Liver (tissue), 3 donors: ENCODE results near the gene SLC12A6.

Experiments used
- EGR1 ChIP-seq, 2 donors: IDR thresholded peaks; 2 replicates each; pipeline ENCODE4 v1.6.1; 2016 to 2018; ENCODE audit warnings: antibody characterized with exemption in 2 of 2, low read depth in 2 of 2
- SP1 ChIP-seq: IDR thresholded peaks from 2 replicates; pipeline ENCODE4 v1.6.1; 2018; ENCODE audit warnings: antibody characterized with exemption, mild to moderate bottlenecking
- TF ChIP-seq, protein P1 (sequence below): fragments of 150-350 bp; IDR thresholded peaks from 2 replicates; pipeline ENCODE4 v1.5.1; 2017; ENCODE audit warnings: improper control_type of control experiment, low read depth, low read length; ENCODE audit not compliant: missing input control
- TF ChIP-seq, protein P2 (sequence below): IDR thresholded peaks from 2 replicates; pipeline ENCODE4 v1.6.1; 2016; ENCODE audit warnings: antibody characterized with exemption, mild to moderate bottlenecking
- donor health status: healthy.
- donor health status: healthy.

DNA sequence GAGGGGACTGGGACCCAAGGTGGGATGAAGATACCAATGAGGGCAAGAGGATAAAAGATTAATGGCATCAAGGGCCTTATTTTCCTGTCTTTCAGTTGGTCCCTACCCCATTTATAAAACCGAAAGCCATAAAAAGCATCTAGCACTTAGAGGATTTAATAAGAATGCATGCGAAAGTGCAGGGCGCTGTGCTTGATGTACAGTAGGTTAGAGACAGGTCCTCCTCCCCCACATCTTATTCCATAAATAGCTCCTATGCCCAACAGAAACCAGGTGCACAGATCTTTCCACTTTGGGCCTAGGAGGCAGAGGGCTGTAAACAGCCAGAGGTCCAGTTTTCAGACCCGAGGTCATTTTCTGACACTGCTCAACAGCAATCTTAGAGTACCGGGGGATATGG is 28.3 kb upstream of the SLC12A6 start:
- TF ChIP-seq EGR1 (IDR thresholded peaks at IDR 0.05; ENCODE audit: low read depth in 2 of 2) = no peak
- TF ChIP-seq, protein P1, sequence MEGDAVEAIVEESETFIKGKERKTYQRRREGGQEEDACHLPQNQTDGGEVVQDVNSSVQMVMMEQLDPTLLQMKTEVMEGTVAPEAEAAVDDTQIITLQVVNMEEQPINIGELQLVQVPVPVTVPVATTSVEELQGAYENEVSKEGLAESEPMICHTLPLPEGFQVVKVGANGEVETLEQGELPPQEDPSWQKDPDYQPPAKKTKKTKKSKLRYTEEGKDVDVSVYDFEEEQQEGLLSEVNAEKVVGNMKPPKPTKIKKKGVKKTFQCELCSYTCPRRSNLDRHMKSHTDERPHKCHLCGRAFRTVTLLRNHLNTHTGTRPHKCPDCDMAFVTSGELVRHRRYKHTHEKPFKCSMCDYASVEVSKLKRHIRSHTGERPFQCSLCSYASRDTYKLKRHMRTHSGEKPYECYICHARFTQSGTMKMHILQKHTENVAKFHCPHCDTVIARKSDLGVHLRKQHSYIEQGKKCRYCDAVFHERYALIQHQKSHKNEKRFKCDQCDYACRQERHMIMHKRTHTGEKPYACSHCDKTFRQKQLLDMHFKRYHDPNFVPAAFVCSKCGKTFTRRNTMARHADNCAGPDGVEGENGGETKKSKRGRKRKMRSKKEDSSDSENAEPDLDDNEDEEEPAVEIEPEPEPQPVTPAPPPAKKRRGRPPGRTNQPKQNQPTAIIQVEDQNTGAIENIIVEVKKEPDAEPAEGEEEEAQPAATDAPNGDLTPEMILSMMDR = no peak
- TF ChIP-seq SP1 = no peak
- TF ChIP-seq, protein P2, sequence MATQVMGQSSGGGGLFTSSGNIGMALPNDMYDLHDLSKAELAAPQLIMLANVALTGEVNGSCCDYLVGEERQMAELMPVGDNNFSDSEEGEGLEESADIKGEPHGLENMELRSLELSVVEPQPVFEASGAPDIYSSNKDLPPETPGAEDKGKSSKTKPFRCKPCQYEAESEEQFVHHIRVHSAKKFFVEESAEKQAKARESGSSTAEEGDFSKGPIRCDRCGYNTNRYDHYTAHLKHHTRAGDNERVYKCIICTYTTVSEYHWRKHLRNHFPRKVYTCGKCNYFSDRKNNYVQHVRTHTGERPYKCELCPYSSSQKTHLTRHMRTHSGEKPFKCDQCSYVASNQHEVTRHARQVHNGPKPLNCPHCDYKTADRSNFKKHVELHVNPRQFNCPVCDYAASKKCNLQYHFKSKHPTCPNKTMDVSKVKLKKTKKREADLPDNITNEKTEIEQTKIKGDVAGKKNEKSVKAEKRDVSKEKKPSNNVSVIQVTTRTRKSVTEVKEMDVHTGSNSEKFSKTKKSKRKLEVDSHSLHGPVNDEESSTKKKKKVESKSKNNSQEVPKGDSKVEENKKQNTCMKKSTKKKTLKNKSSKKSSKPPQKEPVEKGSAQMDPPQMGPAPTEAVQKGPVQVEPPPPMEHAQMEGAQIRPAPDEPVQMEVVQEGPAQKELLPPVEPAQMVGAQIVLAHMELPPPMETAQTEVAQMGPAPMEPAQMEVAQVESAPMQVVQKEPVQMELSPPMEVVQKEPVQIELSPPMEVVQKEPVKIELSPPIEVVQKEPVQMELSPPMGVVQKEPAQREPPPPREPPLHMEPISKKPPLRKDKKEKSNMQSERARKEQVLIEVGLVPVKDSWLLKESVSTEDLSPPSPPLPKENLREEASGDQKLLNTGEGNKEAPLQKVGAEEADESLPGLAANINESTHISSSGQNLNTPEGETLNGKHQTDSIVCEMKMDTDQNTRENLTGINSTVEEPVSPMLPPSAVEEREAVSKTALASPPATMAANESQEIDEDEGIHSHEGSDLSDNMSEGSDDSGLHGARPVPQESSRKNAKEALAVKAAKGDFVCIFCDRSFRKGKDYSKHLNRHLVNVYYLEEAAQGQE = no peak
